ENCODE data around the gene TRIM45. TPM values are rescaled to one million over a fixed set of nuclear protein-coding genes. Genes with fewer than 3 reads are reported as not detected.
A peak's percentile ranks its signal among the peaks of the same experiment; 100 is the strongest.

The TRIM45 gene
- total and polyA plus RNA-seq, 4 experiments from 2014 or later = 0.11 to 0.25 (median 0.20) TPM; not detected in 1

DNA sequence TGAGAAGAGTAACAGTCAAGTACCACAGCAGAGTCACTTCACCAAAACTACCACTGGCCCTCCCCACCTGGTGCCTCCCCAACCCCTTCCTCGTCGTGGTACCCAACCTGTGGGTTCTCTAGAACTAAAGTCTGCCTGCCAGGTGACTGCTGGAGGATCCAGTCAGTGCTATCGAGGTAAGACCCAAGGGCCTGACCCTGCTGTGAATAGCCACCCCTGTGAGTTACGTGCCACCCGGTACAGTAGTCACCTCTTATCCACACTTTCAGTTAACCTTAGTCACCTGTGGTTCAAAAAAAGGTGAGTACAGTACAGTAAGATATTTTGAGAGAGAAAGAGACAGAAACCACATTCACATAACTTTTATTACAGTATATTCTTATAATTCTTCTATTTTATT is 44.9 kb downstream of the TRIM45 start:
- H3K9me3 ChIP-seq (ENCODE audit: control insufficient read depth in 1 of 2, low read length in 2 of 2) = no peaks in the 10 kb centered on the region
- ChIA-PET CTCF (ENCODE audit: partially characterized antibody) (interaction anchor here (1.1 to 1.5 kb wide), 2 partner anchors 9 to 10 kb away, joined by 3 to 8 read pairs; no protein-coding TSS in a partner anchor), POLR2A (ENCODE audit: partially characterized antibody) (no interaction called here)
- peak overlapping the region in 1 of 7 donors; percentile 30 for H3K27ac Mint-ChIP-seq
- H3K36me3 ChIP-seq (ENCODE audit: insufficient read depth, low read length) = peaks cover 48% of the 10 kb centered on the region
- peaks cover 60 to 68% of the 10 kb centered on the region in 2 donors for H3K36me3 Mint-ChIP-seq
- H3K27ac ChIP-seq (ENCODE audit: low read depth, low read length) = no peak overlapping the region
- DNase-seq = no peak
- no peaks in the 10 kb centered on the region for H3K9me3 Mint-ChIP-seq
- no peak overlapping the region for H3K4me3 ChIP-seq (ENCODE audit: low read length in 2 of 2)
- no peaks in the 10 kb centered on the region for H3K4me1 ChIP-seq (ENCODE audit: insufficient read depth, low read length)
- intact Hi-C loops (cut with micrococcal nuclease) = no loop called here
- no peaks in the 10 kb centered on the region for H3K27me3 Mint-ChIP-seq
- no peaks in the 10 kb centered on the region for H3K27me3 ChIP-seq (ENCODE audit: insufficient read depth, low read length)
- peaks cover 0 to 6% (median 0%) of the 10 kb centered on the region in 4 donors for H3K4me1 Mint-ChIP-seq
- H3K4me3 Mint-ChIP-seq = no peak overlapping the region

DNA sequence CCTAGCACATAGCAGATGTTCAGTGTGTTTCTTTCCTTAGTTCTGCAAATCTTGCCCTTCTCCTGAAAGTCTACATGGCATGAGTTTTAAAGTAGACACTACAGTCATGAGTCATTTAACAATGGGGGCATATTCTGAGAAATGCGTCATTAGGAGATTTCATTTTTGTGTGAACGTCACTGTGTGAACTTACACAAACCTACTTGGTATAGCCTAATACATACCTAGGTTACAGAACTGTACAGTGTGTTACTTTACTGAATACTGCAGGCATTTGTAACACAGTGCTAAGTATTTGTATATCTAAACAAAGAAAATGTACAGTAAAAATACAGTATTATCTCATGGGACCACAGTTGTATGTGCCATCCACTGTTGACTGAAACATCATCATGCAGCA is 51.4 kb downstream of the TRIM45 start:
- Histone ChIP-seq H3K9me3 (ENCODE audit: control insufficient read depth in 1 of 2, low read length in 2 of 2) (no peaks in the 10 kb centered on the region), H3K27ac (ENCODE audit: low read depth, low read length) (no peak overlapping the region), H3K36me3 (ENCODE audit: insufficient read depth, low read length) (peaks cover 10% of the 10 kb centered on the region), H3K27me3 (ENCODE audit: insufficient read depth, low read length) (no peaks in the 10 kb centered on the region), H3K4me1 (ENCODE audit: insufficient read depth, low read length) (no peaks in the 10 kb centered on the region), H3K4me3 (ENCODE audit: low read length in 2 of 2) (no peak overlapping the region)
- H3K4me3 Mint-ChIP-seq = no peak overlapping the region
- ChIA-PET POLR2A (ENCODE audit: partially characterized antibody) (no interaction called here), CTCF (ENCODE audit: partially characterized antibody) (interaction anchor here (0.7 to 10.1 kb wide), 5 partner anchors 10 to 333 kb away, joined by 3 to 111 read pairs (median 4); partner anchors contain the start of gene TTF2)
- intact Hi-C loops (cut with micrococcal nuclease) = no loop called here
- H3K4me1 Mint-ChIP-seq = peaks cover 2 to 26% (median 9%) of the 10 kb centered on the region in 4 donors
- no peaks in the 10 kb centered on the region for H3K9me3 Mint-ChIP-seq
- H3K36me3 Mint-ChIP-seq = peaks cover 22 to 24% of the 10 kb centered on the region in 2 donors
- no peaks in the 10 kb centered on the region for H3K27me3 Mint-ChIP-seq
- H3K27ac Mint-ChIP-seq = no peak overlapping the region
- DNase-seq = no peak

DNA sequence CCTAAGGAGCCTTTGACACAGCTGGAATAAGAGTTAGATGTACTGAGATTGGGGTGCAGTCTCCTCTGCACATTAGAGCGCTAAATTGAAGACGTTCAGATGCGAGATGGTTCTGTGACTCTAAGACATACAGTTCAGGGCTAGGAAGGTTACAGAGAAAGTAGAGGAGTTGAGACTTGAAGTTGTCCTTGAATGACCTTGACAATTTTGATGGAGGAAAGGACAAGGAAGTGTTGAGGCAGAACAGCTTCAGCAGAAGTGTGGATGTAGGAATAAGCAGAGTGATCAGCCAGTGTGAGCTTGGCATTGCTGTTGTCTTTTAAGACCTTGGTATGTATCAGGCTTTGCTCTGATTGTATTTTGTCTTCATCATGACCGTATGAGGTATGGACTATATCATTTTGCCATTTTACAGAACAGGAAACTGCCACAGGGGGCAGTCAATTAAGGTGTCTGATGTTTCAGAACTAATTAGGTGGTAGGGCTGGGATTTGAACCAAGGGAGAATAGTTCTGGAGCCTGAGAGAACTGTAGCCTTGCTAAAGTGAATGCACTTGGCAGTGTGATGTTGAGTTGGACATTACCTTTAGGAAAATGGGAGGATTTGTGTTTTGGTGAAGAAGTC is 52.2 kb downstream of the TRIM45 start:
- no peak overlapping the region for H3K4me3 ChIP-seq (ENCODE audit: low read length in 2 of 2)
- no peaks in the 10 kb centered on the region for H3K4me1 ChIP-seq (ENCODE audit: insufficient read depth, low read length)
- H3K27me3 Mint-ChIP-seq = no peaks in the 10 kb centered on the region
- no peak overlapping the region for H3K27ac ChIP-seq (ENCODE audit: low read depth, low read length)
- no peaks in the 10 kb centered on the region for H3K9me3 ChIP-seq (ENCODE audit: control insufficient read depth in 1 of 2, low read length in 2 of 2)
- peaks cover 17 to 19% of the 10 kb centered on the region in 2 donors for H3K36me3 Mint-ChIP-seq
- no peaks in the 10 kb centered on the region for H3K27me3 ChIP-seq (ENCODE audit: insufficient read depth, low read length)
- peaks cover 8% of the 10 kb centered on the region for H3K36me3 ChIP-seq (ENCODE audit: insufficient read depth, low read length)
- POLR2A ChIA-PET (ENCODE audit: partially characterized antibody) = interaction anchor here (1.0 kb wide), 1 partner anchor 9 kb away, joined by 4 read pairs; the partner anchor contains the start of gene TTF2
- H3K27ac Mint-ChIP-seq = peak overlapping the region in 2 of 7 donors; percentile 10 to 43
- DNase-seq = no peak
- H3K9me3 Mint-ChIP-seq = no peaks in the 10 kb centered on the region
- intact Hi-C loops (cut with micrococcal nuclease) = loop anchor here (2.0 to 10.0 kb wide), 2 partner anchors 295 to 689 kb away; partner anchors contain the start of gene MAN1A2
- CTCF ChIA-PET (ENCODE audit: partially characterized antibody) = interaction anchor here (0.8 to 10.1 kb wide), 5 partner anchors 9 to 689 kb away, joined by 3 to 111 read pairs (median 5); partner anchors contain the start of gene TTF2
- H3K4me1 Mint-ChIP-seq = peaks cover 2 to 26% (median 9%) of the 10 kb centered on the region in 4 donors
- no peak overlapping the region for H3K4me3 Mint-ChIP-seq

DNA sequence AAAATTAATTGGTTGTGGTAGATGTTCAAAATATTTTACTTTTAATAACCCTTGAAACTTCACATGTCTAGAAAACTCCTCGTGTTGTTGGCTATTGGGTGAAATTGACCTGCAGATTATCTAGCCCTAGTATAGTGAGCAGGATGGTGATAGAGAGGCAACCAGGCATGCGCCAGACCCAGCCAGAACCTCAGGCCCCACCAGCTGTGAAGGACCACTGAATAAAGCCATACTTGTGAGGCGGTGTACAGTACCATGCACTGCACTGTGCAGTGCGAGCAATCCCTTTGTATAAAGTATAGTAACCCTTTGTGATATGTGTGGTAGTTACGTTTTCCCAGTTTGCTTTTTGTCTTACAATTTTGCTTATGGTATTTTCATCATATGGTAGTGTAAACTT is 53.0 kb downstream of the TRIM45 start:
- H3K9me3 ChIP-seq (ENCODE audit: control insufficient read depth in 1 of 2, low read length in 2 of 2) = no peaks in the 10 kb centered on the region
- H3K27me3 ChIP-seq (ENCODE audit: insufficient read depth, low read length) = no peaks in the 10 kb centered on the region
- H3K4me1 Mint-ChIP-seq = peaks cover 6 to 26% (median 12%) of the 10 kb centered on the region in 4 donors
- intact Hi-C loops (cut with micrococcal nuclease) = loop anchor here (2.0 to 10.0 kb wide), 2 partner anchors 296 to 690 kb away; partner anchors contain the start of gene MAN1A2
- H3K9me3 Mint-ChIP-seq = no peaks in the 10 kb centered on the region
- no peaks in the 10 kb centered on the region for H3K4me1 ChIP-seq (ENCODE audit: insufficient read depth, low read length)
- CTCF ChIA-PET (ENCODE audit: partially characterized antibody) = interaction anchor here (0.6 to 10.1 kb wide), 12 partner anchors 9 to 839 kb away, joined by 3 to 111 read pairs (median 5); partner anchors contain the start of gene TTF2
- DNase-seq = no peak
- H3K36me3 Mint-ChIP-seq = peaks cover 14 to 20% of the 10 kb centered on the region in 2 donors
- no peak overlapping the region for H3K27ac Mint-ChIP-seq
- H3K27ac ChIP-seq (ENCODE audit: low read depth, low read length) = no peak overlapping the region
- H3K4me3 Mint-ChIP-seq = no peak overlapping the region
- POLR2A ChIA-PET (ENCODE audit: partially characterized antibody) = interaction anchor here (1.0 kb wide), 1 partner anchor 8 kb away, joined by 4 read pairs; the partner anchor contains the start of gene TTF2
- no peaks in the 10 kb centered on the region for H3K27me3 Mint-ChIP-seq
- no peak overlapping the region for H3K4me3 ChIP-seq (ENCODE audit: low read length in 2 of 2)
- peaks cover under 1% of the 10 kb centered on the region for H3K36me3 ChIP-seq (ENCODE audit: insufficient read depth, low read length)

DNA sequence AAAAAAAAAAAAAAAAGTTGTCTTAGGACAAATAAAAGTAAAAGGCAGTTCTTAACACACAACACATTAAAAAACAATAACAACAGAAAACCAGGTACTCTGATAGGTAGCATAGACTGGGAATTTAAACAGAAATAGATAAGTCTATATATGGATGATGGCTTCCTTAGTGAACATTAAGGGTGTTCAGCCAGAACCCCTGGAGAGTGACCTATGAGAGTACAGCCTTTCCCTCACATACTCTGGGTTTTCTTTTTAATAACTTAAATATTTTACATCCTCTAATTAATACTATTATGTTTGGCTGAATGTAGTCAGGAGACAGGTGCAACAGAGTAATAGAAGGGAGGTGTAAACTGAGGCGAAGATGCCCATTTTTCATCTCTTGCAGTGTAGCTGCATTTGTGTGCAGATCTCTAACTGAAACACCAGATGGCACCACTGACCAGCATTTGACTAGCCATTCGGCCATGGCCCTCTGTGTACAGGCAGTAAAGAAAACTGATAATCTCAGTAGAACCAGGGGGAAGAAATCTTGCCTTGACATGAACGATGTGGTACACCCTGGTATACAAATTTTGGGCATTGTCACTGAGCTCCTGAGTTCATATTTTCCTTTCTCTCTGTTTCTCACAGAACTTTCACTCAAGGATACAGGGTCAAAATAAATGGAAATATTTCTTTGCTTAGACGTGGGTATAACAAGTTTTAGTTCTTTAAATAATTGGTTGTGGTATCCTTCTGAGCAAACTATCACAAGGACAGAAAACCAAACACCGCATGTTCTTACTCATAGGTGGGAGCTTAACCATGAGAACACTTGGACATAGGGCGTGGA is 53.8 kb downstream of the TRIM45 start:
- Histone ChIP-seq H3K9me3 (ENCODE audit: control insufficient read depth in 1 of 2, low read length in 2 of 2) (no peaks in the 10 kb centered on the region), H3K27ac (ENCODE audit: low read depth, low read length) (no peak overlapping the region), H3K4me3 (ENCODE audit: low read length in 2 of 2) (no peak overlapping the region), H3K27me3 (ENCODE audit: insufficient read depth, low read length) (no peaks in the 10 kb centered on the region), H3K36me3 (ENCODE audit: insufficient read depth, low read length) (no peaks in the 10 kb centered on the region), H3K4me1 (ENCODE audit: insufficient read depth, low read length) (peaks cover 7% of the 10 kb centered on the region)
- Mint-ChIP-seq H3K27ac (no peak overlapping the region), H3K4me1 (peaks cover 8 to 23% (median 17%) of the 10 kb centered on the region in 4 donors), H3K36me3 (peaks cover 16 to 26% of the 10 kb centered on the region in 2 donors), H3K4me3 (no peak overlapping the region), H3K27me3 (no peaks in the 10 kb centered on the region), H3K9me3 (no peaks in the 10 kb centered on the region)
- POLR2A ChIA-PET (ENCODE audit: partially characterized antibody) = interaction anchor here (1.0 to 1.2 kb wide), 2 partner anchors 26 to 61 kb away, joined by 3 to 4 read pairs; no protein-coding TSS in a partner anchor
- DNase-seq = peak in 4 of 5 donors; percentile 22 to 45 (median 40)
- intact Hi-C loops (cut with micrococcal nuclease) = loop anchor here (1.0 to 10.0 kb wide), 4 partner anchors 61 to 827 kb away; partner anchors contain the start of gene MAN1A2
- CTCF ChIA-PET (ENCODE audit: partially characterized antibody) = interaction anchor here (0.6 to 10.1 kb wide), 20 partner anchors 10 to 839 kb away, joined by 3 to 111 read pairs (median 4); partner anchors contain the start of gene CD2

DNA sequence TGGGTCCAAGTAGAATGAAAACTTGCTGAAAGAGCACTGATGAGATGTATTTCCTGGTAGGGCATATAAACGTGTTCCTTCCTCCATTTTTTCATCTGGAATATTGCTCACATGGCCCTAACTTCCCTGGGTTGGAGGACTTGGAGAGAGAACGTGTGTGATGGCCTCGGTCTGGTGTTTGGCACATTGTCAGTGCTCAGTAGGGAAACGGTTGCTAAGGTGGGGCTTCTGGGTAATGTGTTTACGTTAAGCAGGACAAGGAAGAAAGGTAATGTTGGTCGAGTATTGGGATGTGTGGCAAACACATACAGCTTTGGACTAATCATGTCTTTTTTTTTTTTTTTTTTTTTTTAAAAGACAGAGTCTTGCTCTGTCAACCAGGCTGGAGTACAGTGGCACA is 55.2 kb downstream of the TRIM45 start:
- H3K4me1 Mint-ChIP-seq = peaks cover 12 to 31% (median 26%) of the 10 kb centered on the region in 4 donors
- no peak overlapping the region for H3K4me3 Mint-ChIP-seq
- ChIA-PET CTCF (ENCODE audit: partially characterized antibody) (interaction anchor here (0.6 to 10.1 kb wide), 13 partner anchors 10 to 830 kb away, joined by 3 to 111 read pairs (median 3); partner anchors contain the start of gene CD2), POLR2A (ENCODE audit: partially characterized antibody) (no interaction called here)
- no peaks in the 10 kb centered on the region for H3K9me3 Mint-ChIP-seq
- Histone ChIP-seq H3K36me3 (ENCODE audit: insufficient read depth, low read length) (no peaks in the 10 kb centered on the region), H3K9me3 (ENCODE audit: control insufficient read depth in 1 of 2, low read length in 2 of 2) (no peaks in the 10 kb centered on the region), H3K4me3 (ENCODE audit: low read length in 2 of 2) (no peak overlapping the region), H3K27ac (ENCODE audit: low read depth, low read length) (no peak overlapping the region), H3K27me3 (ENCODE audit: insufficient read depth, low read length) (no peaks in the 10 kb centered on the region), H3K4me1 (ENCODE audit: insufficient read depth, low read length) (peaks cover 18% of the 10 kb centered on the region)
- H3K36me3 Mint-ChIP-seq = peaks cover 18 to 28% of the 10 kb centered on the region in 2 donors
- no peak overlapping the region for H3K27ac Mint-ChIP-seq
- intact Hi-C loops (cut with micrococcal nuclease) = loop anchor here (2.0 to 10.0 kb wide), 2 partner anchors 298 to 828 kb away; partner anchors contain the start of gene MAN1A2
- H3K27me3 Mint-ChIP-seq = no peaks in the 10 kb centered on the region
- DNase-seq = no peak

Data from CD4-positive, alpha-beta memory T cell (primary cell).